B cell (primary cell): ENCODE measurements around the gene CAMK2B. TPM values are rescaled to one million over a fixed set of nuclear protein-coding genes. Genes with fewer than 3 reads are reported as not detected.

ENCODE experiments used
- ATAC-seq: fragments of 200-7000 bp; cut with Tn5 transposase; one replicate; pipeline ENCODE4 v1.10.0; 2021; ENCODE audit warnings: low read depth, mild to moderate bottlenecking, moderate number of reproducible peaks, moderate library complexity
- CTCF ChIA-PET: fragments of 350-600 bp; sonication (Branson Sonifier 250); formaldehyde crosslinking; loops from one replicate; lab custom pipeline; 2021; ENCODE audit warnings: antibody characterized with exemption, inconsistent platforms; lab: Charles Lee
- POLR2A ChIA-PET: fragments of 350-600 bp; sonication (Branson Sonifier 250); formaldehyde crosslinking; loops from one replicate; lab custom pipeline; 2021; ENCODE audit warnings: antibody characterized with exemption; lab: Charles Lee
- DNase-seq: peaks from one replicate; pipeline ENCODE4 v3.0.0; 2013
- H2AFZ ChIP-seq: 2 replicates; pipeline ENCODE4 v1.6.1; 2012; ENCODE audit warnings: mild to moderate bottlenecking, low read depth, low read length; ENCODE audit not compliant: insufficient read depth, poor library complexity, severe bottlenecking
- H3K27ac ChIP-seq, 2 donors: 1 replicate in 1 of 2; 2 replicates in 1 of 2; pipeline ENCODE4 v1.5.1; 2012 to 2013; ENCODE audit warnings: low read length in 2 of 2, mild to moderate bottlenecking in 2 of 2, moderate library complexity in 1 of 2
- H3K27me3 ChIP-seq, 4 experiments: fragments of 200-600 bp in 1 of 4; sonication (generic) in 1 of 4; replicated peaks in 1 of 4; 1 replicate in 2 of 4; 2 replicates in 2 of 4; pipeline versions ENCODE4 v1.6.1 to v1.7.0; 2013 to 2016; ENCODE audit warnings: low read length in 3 of 4, mild to moderate bottlenecking in 2 of 4, mixed read lengths in 1 of 4, moderate library complexity in 1 of 4; ENCODE audit not compliant: insufficient read depth in 4 of 4, control insufficient read depth in 3 of 4; ENCODE audit errors: control extremely low read depth in 1 of 4
- H3K36me3 ChIP-seq, 2 experiments: replicated peaks in 1 of 2; 1 replicate in 1 of 2; 2 replicates in 1 of 2; pipeline versions ENCODE4 v1.6.1 to v1.7.1; 2013; ENCODE audit warnings: low read length in 1 of 2; ENCODE audit not compliant: insufficient read depth in 2 of 2, control insufficient read depth in 1 of 2; ENCODE audit errors: control extremely low read depth in 1 of 2, extremely low read depth in 1 of 2
- H3K4me1 ChIP-seq, 2 donors: fragments of 200-600 bp in 1 of 2; sonication (generic) in 1 of 2; 1 replicate in 1 of 2; 2 replicates in 1 of 2; pipeline versions ENCODE4 v1.5.1 to v1.6.1; 2013 to 2017; ENCODE audit warnings: low read length in 2 of 2; ENCODE audit not compliant: control insufficient read depth in 2 of 2, insufficient read depth in 2 of 2
- H3K4me2 ChIP-seq: replicated peaks from 2 replicates; pipeline ENCODE3; 2012; ENCODE audit warnings: mild to moderate bottlenecking, low read depth, low read length; ENCODE audit not compliant: poor library complexity, severe bottlenecking
- H3K4me3 ChIP-seq, 5 experiments: fragments of 200-600 bp in 1 of 5; sonication (generic) in 1 of 5; 1 replicate in 3 of 5; 2 replicates in 2 of 5; pipeline versions ENCODE4 v1.5.1 to v1.7.0; 2011 to 2016; ENCODE audit warnings: low read length in 4 of 5, mild to moderate bottlenecking in 4 of 5, low read depth in 2 of 5, control low read depth in 1 of 5, moderate library complexity in 1 of 5; ENCODE audit not compliant: insufficient read depth in 1 of 5; ENCODE audit errors: control extremely low read depth in 1 of 5, extremely low read depth in 1 of 5
- H3K79me2 ChIP-seq: fragments of 200-600 bp; sonication (generic); one replicate; pipeline ENCODE4 v1.6.0; 2016; ENCODE audit warnings: low read length; ENCODE audit not compliant: control insufficient read depth, insufficient read depth
- H3K9ac ChIP-seq: fragments of 200-600 bp; sonication (generic); 2 replicates; pipeline ENCODE4 v1.6.1; 2017; ENCODE audit warnings: mild to moderate bottlenecking, low read length, moderate library complexity
- H3K9me3 ChIP-seq, 3 donors: one replicate each; pipeline versions ENCODE4 v1.6.1 to v1.7.1; 2013; ENCODE audit warnings: low read length in 2 of 3; ENCODE audit not compliant: control insufficient read depth in 2 of 3, insufficient read depth in 1 of 3; ENCODE audit errors: control extremely low read depth in 1 of 3
- H4K20me1 ChIP-seq: 2 replicates; pipeline ENCODE4 v1.6.0; 2012; ENCODE audit warnings: mild to moderate bottlenecking, low read length; ENCODE audit not compliant: insufficient read depth, control insufficient read depth, poor library complexity, severe bottlenecking
- H3K27ac Mint-ChIP-seq: one replicate; pipeline ENCODE4 v1.8.0; 2021; ENCODE audit warnings: mixed read lengths
- H3K27me3 Mint-ChIP-seq: one replicate; pipeline ENCODE4 v1.8.0; 2021; ENCODE audit warnings: mixed read lengths
- H3K4me1 Mint-ChIP-seq: one replicate; pipeline ENCODE4 v1.8.0; 2021; ENCODE audit warnings: mixed read lengths
- H3K4me3 Mint-ChIP-seq: one replicate; pipeline ENCODE4 v1.8.0; 2021; ENCODE audit warnings: mixed read lengths
- H3K9me3 Mint-ChIP-seq: one replicate; pipeline ENCODE4 v1.8.0; 2022; ENCODE audit warnings: mixed read lengths; ENCODE audit not compliant: insufficient read depth
- CTCF ChIP-seq: fragments of 200-600 bp; IDR thresholded peaks from one replicate; pipeline ENCODE4 v1.8.0; 2022; ENCODE audit warnings: antibody characterized with exemption, mild to moderate bottlenecking
- EZH2 ChIP-seq: IDR thresholded peaks from 2 replicates; pipeline ENCODE4 v1.6.1; 2012; ENCODE audit warnings: borderline replicate concordance, low read depth, mild to moderate bottlenecking, moderate library complexity, low read length; ENCODE audit not compliant: insufficient read depth, poor library complexity, severe bottlenecking
- WGBS: methylation state at CpG from one replicate; pipeline ENCODE4 v1.1.5; 2013; ENCODE audit warnings: missing lambda C conversion rate; ENCODE audit not compliant: insufficient coverage; 5-methylcytosine and 5-hydroxymethylcytosine counted together
- intact Hi-C: fragments of 100-400 bp; cut with micrococcal nuclease; formaldehyde crosslinking; loops from one replicate; pipeline ENCODE4 v1.10.0; 2022
- polyA plus RNA-seq: library from polyadenylated mRNA; depleted of rRNA; stranded (reverse); fragments of >200 nt; gene quantifications from 2 replicates; pipeline ENCODE4 v1.2.3, GENCODE V29; 2012
- total RNA-seq, 2 donors: library from RNA; stranded (reverse); fragments of 120-200 nt in 1 of 2; gene quantifications; 1 replicate in 1 of 2; 2 replicates in 1 of 2; pipeline versions ENCODE4 v1.2.3 to v1.2.4, GENCODE V29; 2013 to 2022

The CAMK2B gene
- total and polyA plus RNA-seq, 2 donors (not counting 1 experiment from before 2014, with no cell fraction given): 0.42 TPM; not detected in 1

GRCh38 chr7:44264221-44264931 lies 61.0 kb downstream of the CAMK2B start:
- Mint-ChIP-seq H3K4me3 (no peak overlapping the region), H3K4me1 (peaks cover 15% of the 10 kb centered on the region), H3K27ac (no peak overlapping the region), H3K9me3 (no peaks in the 10 kb centered on the region), H3K27me3 (peaks cover 6% of the 10 kb centered on the region)
- Histone ChIP-seq H3K27me3 (peaks cover 0 to 5% (median 0%) of the 10 kb centered on the region in 4 experiments), H3K27ac (no peak overlapping the region), H3K36me3 (no peaks in the 10 kb centered on the region), H3K9me3 (no peaks in the 10 kb centered on the region), H4K20me1 (no peaks in the 10 kb centered on the region), H3K9ac (no peak overlapping the region), H3K4me1 (peaks cover 7 to 10% of the 10 kb centered on the region in 2 donors), H3K79me2 (no peaks in the 10 kb centered on the region), H3K4me3 (no peak overlapping the region), H2AFZ (no peak overlapping the region), H3K4me2 (no peak overlapping the region)
- POLR2A ChIA-PET: no interaction called here
- TF ChIP-seq EZH2 (no peak), CTCF (no peak)
- intact Hi-C loops: no loop called here
- DNase-seq (no peak), ATAC-seq (no peak)
- 47% methylated on average over 9 of the region's 11 CpGs for WGBS
- CTCF ChIA-PET: no interaction called here

- H3K4me2 ChIP-seq: no peak overlapping the region
- H3K9me3 Mint-ChIP-seq: no peaks in the 10 kb centered on the region
These were observed 61.9 kb downstream of the CAMK2B start for GRCh38 chr7:44263326-44264082.

More at GRCh38 chr7:44263326-44264082, 61.9 kb downstream of the CAMK2B start:
- Histone ChIP-seq H3K36me3 (no peaks in the 10 kb centered on the region), H3K9ac (no peak overlapping the region), H3K9me3 (no peaks in the 10 kb centered on the region), H3K27me3 (peaks cover 0 to 5% (median 0%) of the 10 kb centered on the region in 4 experiments), H3K4me1 (peaks cover 11 to 17% of the 10 kb centered on the region in 2 donors), H4K20me1 (no peaks in the 10 kb centered on the region), H3K27ac (no peak overlapping the region), H3K4me3 (no peak overlapping the region), H2AFZ (no peak overlapping the region), H3K79me2 (no peaks in the 10 kb centered on the region)
- no peak overlapping the region for H3K4me3 Mint-ChIP-seq
- H3K27ac Mint-ChIP-seq: no peak overlapping the region
- peaks cover 6% of the 10 kb centered on the region for H3K27me3 Mint-ChIP-seq
- DNase-seq (no peak), ATAC-seq (no peak)
- intact Hi-C loops: no loop called here
- ChIA-PET POLR2A (no interaction called here), CTCF (no interaction called here)
- 95% methylated on average over 11 of the region's 20 CpGs for WGBS
- no peak for TF ChIP-seq EZH2
- no peak for TF ChIP-seq CTCF
- peaks cover 19% of the 10 kb centered on the region for H3K4me1 Mint-ChIP-seq
